ENCODE results near the gene QRICH2.
"Not testable (repeated sequence)": the region's sequence is repeated elsewhere in the genome, so short reads cannot be mapped to it uniquely, and the experiment has no call there.

The QRICH2 gene

GRCh38 chr17:76331083-76331482 lies 23.0 kb upstream of the QRICH2 start:
- DNase-seq (ENCODE audit: low read depth): no peak

GRCh38 chr17:76329664-76330063 lies 21.6 kb upstream of the QRICH2 start:
- no peak for DNase-seq (ENCODE audit: low read depth)

GRCh38 chr17:76327696-76328095 lies 19.6 kb upstream of the QRICH2 start:
- no peak for DNase-seq (ENCODE audit: low read depth)

GRCh38 chr17:76326306-76326705 lies 18.2 kb upstream of the QRICH2 start:
- DNase-seq (ENCODE audit: low read depth): no peak

GRCh38 chr17:76318586-76318985 lies 10.5 kb upstream of the QRICH2 start:
- DNase-seq (ENCODE audit: low read depth): no peak

GRCh38 chr17:76317535-76317934 lies 9.5 kb upstream of the QRICH2 start:
- no peak for DNase-seq (ENCODE audit: low read depth)

- no peak for DNase-seq (ENCODE audit: low read depth)
Measured at GRCh38 chr17:76314392-76315227, 6.5 kb upstream of the QRICH2 start.

- no peak for DNase-seq (ENCODE audit: low read depth)
Measured at GRCh38 chr17:76312735-76313134, 4.7 kb upstream of the QRICH2 start.

- no peak for DNase-seq (ENCODE audit: low read depth)
Measured at GRCh38 chr17:76309461-76309860, 1.4 kb upstream of the QRICH2 start.

- no peak for DNase-seq (ENCODE audit: low read depth)
Measured at GRCh38 chr17:76307299-76307965, 644 bp downstream of the QRICH2 start.

- DNase-seq (ENCODE audit: low read depth): not testable (repeated sequence)
Measured at GRCh38 chr17:76305135-76305454, 3.0 kb downstream of the QRICH2 start.

GRCh38 chr17:76304226-76305134 lies 3.6 kb downstream of the QRICH2 start:
- no peak for DNase-seq (ENCODE audit: low read depth)

GRCh38 chr17:76297436-76297835 lies 10.6 kb downstream of the QRICH2 start:
- no peak for DNase-seq (ENCODE audit: low read depth)

GRCh38 chr17:76296889-76297288 lies 11.2 kb downstream of the QRICH2 start:
- no peak for DNase-seq (ENCODE audit: low read depth)

GRCh38 chr17:76296186-76296585 lies 11.9 kb downstream of the QRICH2 start:
- DNase-seq (ENCODE audit: low read depth): no peak

GRCh38 chr17:76293106-76293505 lies 15.0 kb downstream of the QRICH2 start:
- no peak for DNase-seq (ENCODE audit: low read depth)

GRCh38 chr17:76292567-76292966 lies 15.5 kb downstream of the QRICH2 start:
- no peak for DNase-seq (ENCODE audit: low read depth)

GRCh38 chr17:76281573-76282371 lies 26.3 kb downstream of the QRICH2 start:
- DNase-seq (ENCODE audit: low read depth): no peak

- no peak for DNase-seq (ENCODE audit: low read depth)
Measured at GRCh38 chr17:76280650-76281049, 27.4 kb downstream of the QRICH2 start.

- no peak for DNase-seq (ENCODE audit: low read depth)
Measured at GRCh38 chr17:76279742-76280287, 28.3 kb downstream of the QRICH2 start.

- DNase-seq (ENCODE audit: low read depth): peak; percentile 62
Measured at GRCh38 chr17:76278952-76279741, 28.9 kb downstream of the QRICH2 start.

Measured in stimulated activated CD8-positive, alpha-beta memory T cell treated with anti-CD3 and anti-CD28 coated beads, Interleukin-12 subunit alpha, Interleukin-12 subunit beta, amount 100 ng/mL, for 4 hours (primary cell).